EL (cell line): Measurements from ENCODE around the gene SLC22A23.

Source experiments
- DNase-seq: peaks from one replicate; pipeline ENCODE4 v3.0.0-alpha.2; 2016

The SLC22A23 gene

GRCh38 chr6:3419624-3420272 is 37.1 kb downstream of the SLC22A23 start:
- DNase-seq = peak; percentile 63

GRCh38 chr6:3418496-3419060 is 38.3 kb downstream of the SLC22A23 start:
- no peak for DNase-seq

DNA sequence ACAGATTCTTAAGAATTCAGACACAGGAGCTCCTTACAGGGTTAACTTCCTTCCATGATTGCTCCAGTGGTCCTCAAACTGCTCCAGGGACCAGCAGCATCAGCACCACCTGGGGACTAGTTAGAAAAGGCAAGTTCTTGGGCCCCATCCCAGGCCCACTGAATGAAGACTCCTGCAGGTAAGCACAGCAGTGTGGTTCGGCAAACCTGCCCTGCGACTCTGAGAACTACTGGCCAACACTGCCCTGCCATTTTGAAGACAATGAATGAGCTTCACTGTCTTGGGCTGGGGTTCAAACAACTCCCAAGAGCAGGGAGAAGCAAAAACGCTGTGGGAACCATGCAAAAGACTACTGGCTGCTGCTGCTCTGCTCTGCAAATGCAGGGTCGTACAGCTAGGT is 39.4 kb downstream of the SLC22A23 start:
- DNase-seq = no peak

DNA sequence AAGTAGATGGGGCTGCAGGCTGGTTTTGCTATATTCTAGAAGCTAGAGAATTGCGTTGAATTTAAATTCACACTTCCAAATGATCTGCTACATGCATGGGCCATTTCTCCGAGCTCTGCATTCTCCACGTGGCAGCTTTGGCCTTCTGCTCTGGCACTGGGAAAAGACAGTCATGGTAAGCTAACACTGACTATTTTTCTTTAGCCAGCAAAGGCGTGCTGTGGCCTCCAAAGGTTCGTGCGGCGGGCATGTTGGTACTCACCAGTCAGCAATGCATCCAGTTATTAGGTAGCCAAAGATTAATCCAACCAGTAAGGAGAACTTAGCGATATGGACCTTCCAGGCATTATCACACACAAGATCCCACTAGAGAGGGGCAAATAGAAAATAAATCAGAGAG is 41.4 kb downstream of the SLC22A23 start:
- DNase-seq = no peak

DNA sequence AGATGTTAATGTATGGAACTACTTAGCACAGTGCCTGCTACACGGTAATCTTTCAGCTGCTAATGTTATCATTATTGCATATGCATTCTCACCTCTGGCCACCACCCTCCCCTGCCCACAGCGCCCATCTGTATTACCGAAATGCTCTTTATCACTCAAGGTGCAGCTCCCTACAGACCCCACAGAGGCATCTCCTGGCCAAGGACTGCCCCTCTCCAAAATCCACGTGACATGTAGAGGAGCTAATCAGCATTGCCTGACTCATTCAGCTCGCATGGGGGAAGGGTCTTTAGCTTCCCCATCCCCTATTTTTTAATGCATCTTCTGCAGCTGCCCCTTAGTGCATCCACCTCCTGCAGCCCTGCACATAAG is 41.8 kb downstream of the SLC22A23 start:
- no peak for DNase-seq

DNA sequence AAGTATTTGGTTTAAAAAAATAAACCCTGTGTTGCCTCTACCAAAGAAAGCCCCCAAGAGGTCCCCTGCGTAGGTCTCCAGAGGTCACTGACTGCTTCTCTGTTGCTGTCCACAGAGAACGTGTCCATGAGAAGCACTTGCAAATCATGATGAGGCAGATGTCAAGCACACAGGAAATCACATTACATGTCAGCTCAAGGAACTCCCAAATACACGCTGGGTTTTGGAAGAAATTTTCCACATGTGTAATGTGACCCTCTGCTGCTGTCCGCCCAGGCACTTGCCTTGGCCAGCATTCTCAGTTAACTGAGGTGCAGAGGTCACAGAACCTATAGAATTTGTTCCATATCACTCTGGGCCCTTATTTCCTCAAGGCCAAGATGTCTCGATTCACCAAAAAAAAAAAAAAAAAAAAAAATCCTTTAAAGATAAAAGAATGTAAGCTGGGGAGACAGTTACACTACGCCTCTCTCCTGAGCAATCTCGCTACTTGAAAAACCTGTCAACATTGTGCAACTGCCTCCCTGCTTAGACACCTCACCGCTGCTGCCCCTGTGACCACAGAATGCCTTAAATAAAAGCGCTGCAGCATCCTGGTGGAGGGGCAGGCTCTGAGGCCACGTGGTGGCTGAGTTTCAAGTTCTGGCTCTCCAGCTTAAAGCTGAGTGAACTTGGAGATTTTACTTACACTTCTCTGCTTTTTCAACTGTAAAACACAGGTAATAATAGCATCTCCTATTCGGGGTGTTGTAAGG is 42.3 kb downstream of the SLC22A23 start:
- no peak for DNase-seq

- no peak for DNase-seq
These were observed 43.3 kb downstream of the SLC22A23 start for GRCh38 chr6:3413592-3413991.

DNA sequence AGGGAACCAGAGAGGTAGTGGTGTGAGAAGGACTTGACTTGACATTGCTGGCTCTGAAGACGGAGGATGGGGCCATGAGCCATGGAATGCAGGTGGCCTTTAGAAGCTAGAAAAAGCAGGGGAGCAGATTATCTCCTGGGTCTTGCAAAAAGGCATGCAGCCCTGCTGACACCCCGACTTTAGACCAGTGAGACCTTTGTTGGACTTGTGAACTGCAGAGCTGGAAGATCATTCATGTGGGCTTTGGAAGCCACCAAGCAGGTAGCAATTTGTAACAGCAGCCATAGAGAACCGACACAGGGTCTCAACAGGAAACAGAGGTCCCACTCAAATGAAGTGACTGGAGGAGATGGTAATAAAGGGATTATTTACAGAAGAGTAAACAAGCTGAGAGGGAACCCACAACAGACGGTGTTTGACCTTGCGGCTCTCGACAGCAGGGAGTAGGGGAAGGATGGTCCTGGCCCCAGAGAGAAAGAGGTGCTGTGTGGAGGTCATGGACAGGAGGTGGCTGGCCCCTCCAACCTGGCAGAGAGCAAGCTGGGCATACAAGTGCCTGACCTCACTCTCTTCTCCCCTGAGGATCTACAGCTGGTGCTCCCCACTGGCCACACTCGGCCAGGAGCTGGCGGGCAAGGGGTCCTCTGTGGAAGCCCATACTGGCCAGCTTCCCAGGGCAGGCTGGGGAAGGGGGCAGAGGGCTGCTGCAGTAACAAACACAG is 43.9 kb downstream of the SLC22A23 start:
- DNase-seq = no peak

GRCh38 chr6:3411967-3412778 is 44.7 kb downstream of the SLC22A23 start:
- no peak for DNase-seq

GRCh38 chr6:3410385-3411360 is 46.2 kb downstream of the SLC22A23 start:
- DNase-seq = peak; percentile 63

DNA sequence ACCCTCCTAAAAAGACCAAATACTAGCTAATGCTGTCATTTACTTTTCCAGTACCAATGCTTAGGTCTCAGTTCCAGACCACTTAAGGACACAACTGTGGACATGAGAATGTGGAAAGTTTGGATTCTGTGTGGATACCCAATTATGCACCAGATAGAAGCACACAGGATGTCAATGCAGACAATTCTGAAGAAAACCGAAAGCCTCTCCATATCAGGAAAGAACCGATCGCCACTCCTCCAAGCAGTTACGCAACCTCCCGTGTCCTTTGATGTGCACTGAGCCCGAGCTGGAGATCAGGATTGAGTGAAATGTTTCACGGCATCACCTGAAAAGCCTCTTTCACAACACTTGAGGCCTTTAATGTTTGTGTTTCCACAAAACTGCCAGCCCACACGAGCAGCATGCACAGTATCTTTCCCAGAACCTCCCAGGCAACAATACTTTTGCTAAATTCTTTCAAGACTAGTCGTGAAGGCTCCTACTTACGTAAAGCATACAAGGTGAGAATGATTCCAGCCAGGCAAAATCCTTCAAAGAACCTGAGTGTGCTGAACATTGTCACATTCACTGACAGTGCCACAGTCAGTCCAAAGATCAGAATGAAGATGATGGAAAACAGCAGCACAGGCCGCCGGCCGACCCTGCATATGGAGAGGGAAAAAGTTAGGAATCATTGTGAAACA is 47.0 kb downstream of the SLC22A23 start:
- DNase-seq = no peak

- DNase-seq = no peak
These were observed 48.2 kb downstream of the SLC22A23 start for GRCh38 chr6:3408665-3409064.

DNA sequence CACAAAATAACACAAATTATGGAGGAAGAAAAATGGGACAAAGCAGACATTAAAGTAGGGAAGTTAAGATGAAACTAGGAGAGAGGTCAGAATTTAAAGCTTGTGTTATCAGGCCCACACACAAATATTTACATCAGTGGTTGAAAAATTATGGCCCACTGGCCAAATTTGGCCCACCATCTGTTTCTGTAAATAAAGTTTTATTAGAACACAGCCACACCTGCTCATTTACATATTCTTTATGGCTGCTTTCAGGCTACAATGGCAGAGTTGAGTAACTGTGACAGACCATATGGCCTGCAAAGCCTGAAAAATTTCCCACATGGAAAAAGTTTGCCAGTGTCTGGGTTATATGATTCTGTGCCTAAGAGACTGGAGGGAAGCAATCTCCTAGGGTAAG is 49.0 kb downstream of the SLC22A23 start:
- no peak for DNase-seq

DNA sequence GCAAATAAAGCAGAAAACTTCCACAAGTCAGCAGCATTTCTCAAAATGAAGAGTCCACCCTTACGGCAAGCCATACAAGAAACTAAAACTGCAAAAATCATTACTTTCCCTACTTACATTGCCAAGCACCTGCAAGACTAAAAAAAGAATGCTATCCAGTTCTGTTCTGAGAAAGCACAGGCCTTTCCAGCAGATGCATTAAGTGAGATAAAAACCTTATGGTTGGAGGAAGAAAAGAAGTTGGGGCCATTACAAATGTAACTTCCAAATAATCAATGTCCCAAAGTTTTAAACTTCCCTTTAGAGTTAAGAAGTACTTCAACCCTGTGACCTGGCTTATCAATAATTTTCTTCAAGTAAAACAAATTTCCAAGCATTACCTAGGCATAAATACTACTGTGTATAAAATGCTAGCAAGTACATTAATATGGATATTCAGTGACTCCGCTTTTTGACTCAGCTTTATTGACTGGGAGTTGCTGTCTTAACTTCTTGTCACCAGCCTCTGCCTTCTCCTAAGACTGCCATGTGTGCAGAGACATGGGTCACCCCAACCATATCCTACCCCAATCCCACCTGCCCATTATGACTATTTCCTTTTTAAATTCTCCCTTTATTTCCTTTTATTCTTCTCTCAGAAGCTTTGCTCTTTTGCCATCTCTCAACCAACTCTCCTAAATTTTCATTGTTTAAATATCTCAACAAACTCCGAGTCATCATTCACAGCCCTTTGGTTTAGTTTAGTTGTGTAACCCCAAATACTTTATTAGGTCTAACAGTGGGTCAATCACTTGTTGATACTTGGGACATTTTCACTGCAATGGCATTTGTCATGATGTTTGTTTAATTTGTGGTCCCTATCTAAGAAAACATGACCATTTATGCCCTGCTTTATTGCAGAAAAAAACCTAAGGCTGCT is 49.7 kb downstream of the SLC22A23 start:
- DNase-seq = no peak

DNA sequence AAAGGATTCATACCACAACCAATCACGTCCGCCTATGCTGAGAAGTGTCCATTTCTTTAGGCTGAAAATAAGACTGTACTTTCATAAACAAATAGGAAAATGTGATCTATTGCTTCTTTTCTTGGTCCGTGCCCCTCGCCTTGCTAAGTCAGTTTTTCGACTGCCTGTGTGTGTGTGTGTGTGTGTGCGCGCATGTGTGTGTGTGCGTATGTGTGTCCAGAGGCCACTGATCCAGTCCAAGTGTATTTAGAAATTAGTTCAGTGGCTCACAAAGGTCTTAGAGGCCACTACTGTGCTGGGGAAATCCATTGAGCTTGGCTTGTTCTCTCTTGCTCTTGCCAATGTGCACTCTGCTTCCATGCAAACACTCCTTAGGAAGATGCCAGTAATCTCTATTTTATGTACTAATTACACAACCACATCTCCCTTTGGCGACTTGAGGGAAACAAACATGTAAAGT is 50.5 kb downstream of the SLC22A23 start:
- DNase-seq = no peak

- DNase-seq = no peak
These were observed 51.2 kb downstream of the SLC22A23 start for GRCh38 chr6:3405679-3406078.

- DNase-seq = no peak
These were observed 51.7 kb downstream of the SLC22A23 start for GRCh38 chr6:3405182-3405518.

DNA sequence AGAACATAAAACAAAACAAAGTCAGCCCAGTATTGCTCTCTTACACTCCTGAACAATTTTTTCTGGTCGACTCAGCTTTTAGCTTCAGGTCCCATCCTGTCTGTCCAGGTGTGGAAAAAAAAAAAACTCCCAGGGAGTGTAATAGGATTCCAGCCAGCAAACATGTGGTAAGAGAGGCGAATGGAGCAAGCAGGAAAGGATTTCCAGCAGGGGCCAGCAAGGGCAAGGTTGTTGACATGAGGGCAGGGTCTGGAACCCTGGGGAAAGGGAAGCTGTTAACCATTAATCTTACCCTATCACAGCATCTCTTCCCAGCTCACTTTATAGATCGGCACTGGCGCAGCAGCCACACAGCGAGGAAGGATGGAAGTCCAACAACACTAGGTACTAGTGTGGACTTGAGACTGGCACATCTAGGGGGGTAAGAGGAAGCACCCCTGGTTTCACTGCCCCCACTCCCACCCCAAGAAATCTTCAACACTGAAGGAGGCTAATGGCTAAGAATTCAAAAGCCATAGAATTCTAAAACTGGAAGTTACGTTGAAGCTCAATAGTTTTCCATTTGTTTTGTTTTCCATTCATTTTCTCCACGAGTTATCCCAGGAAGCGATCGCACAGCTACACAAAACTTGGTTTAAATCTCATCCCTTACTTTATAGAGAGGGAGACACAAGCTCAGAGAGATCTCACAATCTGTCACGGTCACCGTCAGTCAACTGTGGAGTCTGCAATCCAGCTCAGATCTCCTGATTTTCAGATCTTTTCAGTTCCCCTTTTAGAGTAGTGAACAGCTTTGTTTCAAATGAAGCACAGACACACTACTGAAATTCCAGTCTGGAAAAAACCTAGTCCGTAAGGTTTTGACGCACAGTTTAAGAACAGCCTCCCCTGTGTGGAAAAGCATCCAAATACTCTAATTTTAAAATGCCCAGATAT is 53.3 kb downstream of the SLC22A23 start:
- no peak for DNase-seq
